NCI-H1930 (cell line): ENCODE data around the gene ARIH1.

Experiments
- DNase-seq, 2 experiments: peaks; one replicate each; lab custom pipeline; 2025; lab: John Stamatoyannopoulos, UW

The ARIH1 gene

GRCh38 chr15:72487070-72487797, 13.1 kb downstream of the ARIH1 start:
- no peak for DNase-seq

- DNase-seq = no peak
Observed at GRCh38 chr15:72488558-72488957, 14.4 kb downstream of the ARIH1 start.

- no peak for DNase-seq
Observed at GRCh38 chr15:72489943-72490554, 15.9 kb downstream of the ARIH1 start.

GRCh38 chr15:72491768-72492167, 17.6 kb downstream of the ARIH1 start:
- no peak for DNase-seq

- no peak for DNase-seq
Observed at GRCh38 chr15:72492733-72493132, 18.6 kb downstream of the ARIH1 start.

GRCh38 chr15:72493220-72493619, 19.1 kb downstream of the ARIH1 start:
- DNase-seq = no peak

GRCh38 chr15:72495007-72495406, 20.9 kb downstream of the ARIH1 start:
- no peak for DNase-seq

- DNase-seq = no peak
Observed at GRCh38 chr15:72496783-72497182, 22.7 kb downstream of the ARIH1 start.

- no peak for DNase-seq
Observed at GRCh38 chr15:72497402-72497801, 23.3 kb downstream of the ARIH1 start.

- DNase-seq = no peak
Observed at GRCh38 chr15:72502220-72502809, 28.2 kb downstream of the ARIH1 start.

GRCh38 chr15:72503147-72503546, 29.0 kb downstream of the ARIH1 start:
- DNase-seq = no peak

GRCh38 chr15:72507402-72508092, 33.4 kb downstream of the ARIH1 start:
- DNase-seq = no peak

GRCh38 chr15:72509484-72509883, 35.4 kb downstream of the ARIH1 start:
- no peak for DNase-seq

GRCh38 chr15:72511536-72511935, 37.4 kb downstream of the ARIH1 start:
- DNase-seq = no peak

GRCh38 chr15:72515591-72516389, 41.7 kb downstream of the ARIH1 start:
- no peak for DNase-seq

- no peak for DNase-seq
Observed at GRCh38 chr15:72516777-72517176, 42.6 kb downstream of the ARIH1 start.

GRCh38 chr15:72521682-72522081, 47.6 kb downstream of the ARIH1 start:
- DNase-seq = no peak

GRCh38 chr15:72532991-72533601, 59.0 kb downstream of the ARIH1 start:
- no peak for DNase-seq

- no peak for DNase-seq
Observed at GRCh38 chr15:72534523-72534922, 60.4 kb downstream of the ARIH1 start.

GRCh38 chr15:72535911-72536310, 61.8 kb downstream of the ARIH1 start:
- DNase-seq = no peak

- no peak for DNase-seq
Observed at GRCh38 chr15:72536506-72536905, 62.4 kb downstream of the ARIH1 start.

GRCh38 chr15:72538931-72539330, 64.8 kb downstream of the ARIH1 start:
- DNase-seq = no peak
